Mucosa of descending colon (tissue), 3 donors: ENCODE data around the gene UGGT1. TPM values are rescaled to one million over a fixed set of nuclear protein-coding genes. Genes with fewer than 3 reads are reported as not detected.

ENCODE experiments used
- ATAC-seq: fragments of 200-7000 bp; cut with Tn5 transposase; one replicate; pipeline ENCODE4 v1.9.1; 2020; ENCODE audit warnings: mild to moderate bottlenecking, moderate library complexity
- DNase-seq, 3 donors: peaks; one replicate each; pipeline ENCODE4 v3.0.0-alpha.2; 2020
- H3K36me3 ChIP-seq: fragments of 200-600 bp; one replicate; pipeline ENCODE4 v1.8.0; 2021; ENCODE audit warnings: low read depth, mild to moderate bottlenecking
- H3K4me1 ChIP-seq: fragments of 200-600 bp; one replicate; pipeline ENCODE4 v1.8.0; 2021; ENCODE audit warnings: low read depth, mild to moderate bottlenecking
- H3K4me3 ChIP-seq: fragments of 200-600 bp; one replicate; pipeline ENCODE4 v1.8.0; 2021; ENCODE audit warnings: mild to moderate bottlenecking
- H3K9me3 ChIP-seq: fragments of 200-600 bp; one replicate; pipeline ENCODE4 v1.8.0; 2021; ENCODE audit warnings: mild to moderate bottlenecking
- CTCF ChIP-seq: fragments of 200-600 bp; IDR thresholded peaks from one replicate; pipeline ENCODE4 v1.8.0; 2022; ENCODE audit warnings: antibody characterized with exemption, mild to moderate bottlenecking
- intact Hi-C, 2 donors: fragments of 100-400 bp; cut with DNase I in 1 of 2; cut with micrococcal nuclease in 1 of 2; formaldehyde crosslinking; loops; one replicate each; pipeline versions ENCODE4 v1.11.0 to v1.11.1; 2022; cut with DNase I, micrococcal nuclease
- total RNA-seq, 3 donors: library from RNA; stranded (reverse); fragmentation: NEBNext Ultra II Directional in 2 of 3; extraction: Animal tissue kit (Norgen Biotek cat#: 25700) in 2 of 3; gene quantifications; one replicate each; pipeline versions ENCODE4 v1.2.1 to v1.2.4, GENCODE V29; 2021 to 2023
- donor health status: DM: no; HTN: no; CAD: no; lungs with moderate emphysema.
- donor health status: DM: no; HTN: no; CAD: no.
- donor health status: DM: no; HTN: yes; CAD: no.

The UGGT1 gene
- total RNA-seq, 3 donors from 2014 or later = 43.0 to 47.1 (median 43.9) TPM

DNA sequence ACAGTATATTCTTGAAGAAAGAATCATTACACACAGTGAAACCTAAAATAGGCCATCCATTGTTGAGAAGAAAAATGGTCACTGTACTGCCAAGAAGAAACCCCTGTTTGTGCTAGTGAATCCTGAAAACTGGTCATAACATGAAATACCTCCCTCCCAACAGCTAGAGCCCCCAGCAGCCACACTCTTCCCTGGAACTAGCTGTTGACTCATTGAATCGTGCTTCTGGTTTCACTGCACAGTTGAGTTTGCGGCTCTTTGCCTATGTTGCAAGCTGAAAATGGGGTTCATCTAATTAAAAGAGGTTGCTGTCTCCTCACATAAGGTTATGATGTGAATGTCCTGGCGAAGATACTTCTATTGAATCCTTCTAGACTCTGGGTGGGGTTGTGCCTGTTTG, 86.3 kb downstream of the UGGT1 start:
- TF ChIP-seq CTCF = no peak
- Histone ChIP-seq H3K36me3 (peaks cover 8% of the 10 kb centered on the region), H3K4me1 (no peaks in the 10 kb centered on the region), H3K4me3 (no peak overlapping the region), H3K9me3 (no peaks in the 10 kb centered on the region)
- intact Hi-C loops = loop anchor here (5.0 to 10.0 kb wide), 2 partner anchors 55 to 57 kb away; no protein-coding TSS in a partner anchor
- DNase-seq (no peak), ATAC-seq (no peak)

DNA sequence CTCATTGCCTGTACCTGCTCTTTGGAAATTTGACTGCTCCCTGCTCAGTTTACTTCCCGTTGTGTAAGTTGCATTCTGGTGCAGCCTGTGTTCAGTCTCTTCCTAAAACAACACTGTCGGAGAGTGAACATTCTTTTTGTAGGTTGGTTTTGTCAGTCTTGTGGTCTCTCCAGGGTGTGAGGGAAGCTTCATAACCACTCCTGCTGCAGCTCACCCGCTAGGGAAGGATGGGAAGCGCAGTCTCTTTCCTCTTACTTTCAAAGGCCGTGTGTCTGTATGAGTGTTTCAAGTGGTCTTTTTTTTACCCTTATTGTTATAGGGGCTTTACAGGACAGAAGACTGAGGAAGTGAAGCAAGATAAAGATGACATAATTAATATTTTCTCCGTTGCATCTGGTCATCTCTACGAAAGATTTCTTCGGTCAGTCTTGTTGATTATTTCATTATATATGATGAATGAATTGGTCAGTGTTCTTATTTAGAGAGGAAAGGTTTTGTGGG, 87.2 kb downstream of the UGGT1 start:
- no peak for TF ChIP-seq CTCF
- no peak for DNase-seq
- no peaks in the 10 kb centered on the region for H3K9me3 ChIP-seq
- no peak for ATAC-seq
- H3K4me3 ChIP-seq = no peak overlapping the region
- intact Hi-C loops = loop anchor here (5.0 to 10.0 kb wide), 2 partner anchors 54 to 57 kb away; no protein-coding TSS in a partner anchor
- H3K4me1 ChIP-seq = no peaks in the 10 kb centered on the region
- H3K36me3 ChIP-seq = peaks cover 8% of the 10 kb centered on the region

GRCh38 chr2:128178650-128179460, 87.9 kb downstream of the UGGT1 start:
- H3K36me3 ChIP-seq = peaks cover 8% of the 10 kb centered on the region
- intact Hi-C loops = loop anchor here (5.0 to 10.0 kb wide), 2 partner anchors 53 to 56 kb away; no protein-coding TSS in a partner anchor
- H3K9me3 ChIP-seq = no peaks in the 10 kb centered on the region
- TF ChIP-seq CTCF = peak; percentile 48
- DNase-seq = peak in 2 of 3 donors; percentile 70 to 79
- ATAC-seq = peak; percentile 86
- no peaks in the 10 kb centered on the region for H3K4me1 ChIP-seq
- no peak overlapping the region for H3K4me3 ChIP-seq

- peaks cover 8% of the 10 kb centered on the region for H3K36me3 ChIP-seq
- no peaks in the 10 kb centered on the region for H3K9me3 ChIP-seq
- DNase-seq (no peak), ATAC-seq (no peak)
- H3K4me1 ChIP-seq = no peaks in the 10 kb centered on the region
- TF ChIP-seq CTCF = no peak
- intact Hi-C loops = loop anchor here (5.0 to 10.0 kb wide), 2 partner anchors 53 to 55 kb away; no protein-coding TSS in a partner anchor
- no peak overlapping the region for H3K4me3 ChIP-seq
Measured at GRCh38 chr2:128179461-128179755, 88.4 kb downstream of the UGGT1 start.

DNA sequence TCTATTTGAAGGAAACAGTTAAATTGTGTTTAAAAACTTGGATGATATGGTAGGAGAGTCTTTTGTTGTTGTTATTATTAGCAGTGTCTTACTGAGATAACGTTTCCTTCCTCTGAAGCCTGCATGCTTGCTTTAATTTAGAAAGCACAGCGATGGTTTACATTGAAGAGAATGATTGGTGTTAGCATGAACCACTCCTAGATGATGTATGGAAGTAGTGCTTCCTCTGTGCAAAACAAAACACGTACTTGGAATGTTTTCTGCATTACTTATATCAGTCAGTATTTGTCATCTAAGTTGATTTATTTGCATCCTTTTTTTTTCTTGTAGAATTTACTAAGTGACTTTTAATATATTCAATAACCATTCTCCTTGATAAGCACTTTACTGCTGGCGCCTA, 89.0 kb downstream of the UGGT1 start:
- Histone ChIP-seq H3K4me3 (no peak overlapping the region), H3K36me3 (peaks cover 3% of the 10 kb centered on the region), H3K9me3 (no peaks in the 10 kb centered on the region), H3K4me1 (no peaks in the 10 kb centered on the region)
- DNase-seq (no peak), ATAC-seq (no peak)
- TF ChIP-seq CTCF = no peak
- intact Hi-C loops = no loop called here
